ENCODE measurements around the gene PDE8A. TPM values are rescaled to one million over a fixed set of nuclear protein-coding genes. Genes with fewer than 3 reads are reported as not detected.

PDE8A gene
- total RNA-seq, 4 donors from 2014 or later: 49.4 to 108 (median 64.3) TPM

- no peak for DNase-seq (ENCODE audit: low spot score in 2 of 2)
- Histone ChIP-seq H3K4me3 (no peak overlapping the region), H3K36me3 (peaks cover 0 to 5% (median 0%) of the 10 kb centered on the region in 3 donors), H3K27ac (no peak overlapping the region), H3K27me3 (no peaks in the 10 kb centered on the region), H3K9me3 (peaks cover 0 to 13% (median 5%) of the 10 kb centered on the region in 4 donors), H3K4me1 (peaks cover 0 to 14% (median 3%) of the 10 kb centered on the region in 4 donors)
- TF ChIP-seq CTCF (IDR thresholded peaks at IDR 0.05) (no peak), POLR2A (IDR thresholded peaks at IDR 0.05) (no peak), EP300 (IDR thresholded peaks at IDR 0.05) (no peak)
- WGBS, 2 donors: 82% methylated on average over 2 of the region's 2 CpGs
Observed at GRCh38 chr15:85063088-85063487, 81.4 kb downstream of the PDE8A start.

- Histone ChIP-seq H3K36me3 (peaks cover 0 to 8% (median 0%) of the 10 kb centered on the region in 3 donors), H3K27ac (no peak overlapping the region), H3K9me3 (peaks cover 0 to 13% (median 5%) of the 10 kb centered on the region in 4 donors), H3K27me3 (no peaks in the 10 kb centered on the region), H3K4me3 (no peak overlapping the region), H3K4me1 (peaks cover 0 to 14% (median 3%) of the 10 kb centered on the region in 4 donors)
- WGBS, 2 donors: 51 to 53% methylated on average over 1 of the region's 1 CpG
- TF ChIP-seq POLR2A (IDR thresholded peaks at IDR 0.05) (no peak), EP300 (IDR thresholded peaks at IDR 0.05) (no peak), CTCF (IDR thresholded peaks at IDR 0.05) (no peak)
- DNase-seq (ENCODE audit: low spot score in 2 of 2): no peak
Observed at GRCh38 chr15:85063522-85064079, 81.9 kb downstream of the PDE8A start.

- H3K27me3 ChIP-seq: no peaks in the 10 kb centered on the region
- H3K4me3 ChIP-seq: no peak overlapping the region
- H3K27ac ChIP-seq: no peak overlapping the region
- H3K4me1 ChIP-seq: peaks cover 0 to 14% (median 3%) of the 10 kb centered on the region in 4 donors
- no peak for DNase-seq (ENCODE audit: low spot score in 2 of 2)
- H3K36me3 ChIP-seq: peaks cover 0 to 19% (median 0%) of the 10 kb centered on the region in 3 donors
- no peak for TF ChIP-seq POLR2A (IDR thresholded peaks at IDR 0.05)
- no peak for TF ChIP-seq EP300 (IDR thresholded peaks at IDR 0.05)
- TF ChIP-seq CTCF (IDR thresholded peaks at IDR 0.05): no peak
- WGBS, 2 donors: 100% methylated on average over 1 of the region's 1 CpG
- H3K9me3 ChIP-seq: peaks cover 0 to 9% (median 3%) of the 10 kb centered on the region in 4 donors
Observed at GRCh38 chr15:85064710-85065109, 83.1 kb downstream of the PDE8A start.

GRCh38 chr15:85071061-85071460, 89.4 kb downstream of the PDE8A start:
- Histone ChIP-seq H3K36me3 (peaks cover 0 to 64% (median 0%) of the 10 kb centered on the region in 3 donors), H3K27ac (no peak overlapping the region), H3K4me1 (no peaks in the 10 kb centered on the region), H3K4me3 (no peak overlapping the region), H3K9me3 (no peaks in the 10 kb centered on the region), H3K27me3 (no peaks in the 10 kb centered on the region)
- 58 to 68% methylated on average over 2 of the region's 2 CpGs for WGBS, 2 donors
- TF ChIP-seq CTCF (IDR thresholded peaks at IDR 0.05) (no peak), POLR2A (IDR thresholded peaks at IDR 0.05) (no peak), EP300 (IDR thresholded peaks at IDR 0.05) (no peak)
- no peak for DNase-seq (ENCODE audit: low spot score in 2 of 2)

GRCh38 chr15:85071504-85071903, 89.8 kb downstream of the PDE8A start:
- Histone ChIP-seq H3K4me3 (no peak overlapping the region), H3K9me3 (no peaks in the 10 kb centered on the region), H3K27me3 (no peaks in the 10 kb centered on the region), H3K4me1 (no peaks in the 10 kb centered on the region), H3K36me3 (peaks cover 0 to 64% (median 0%) of the 10 kb centered on the region in 3 donors), H3K27ac (no peak overlapping the region)
- TF ChIP-seq EP300 (IDR thresholded peaks at IDR 0.05) (no peak), POLR2A (IDR thresholded peaks at IDR 0.05) (no peak), CTCF (IDR thresholded peaks at IDR 0.05) (no peak)
- no peak for DNase-seq (ENCODE audit: low spot score in 2 of 2)
- 88 to 90% methylated on average over 4 of the region's 4 CpGs for whole genome bisulfite sequencing, 2 donors

Data from tibial nerve (tissue), 4 donors.